ENCODE data around the gene YAP1.
A peak's percentile ranks its signal among the peaks of the same experiment; 100 is the strongest.

- no peak for TF ChIP-seq CTCF (IDR thresholded peaks at IDR 0.05; ENCODE audit: insufficient read depth, low read length)
- TF ChIP-seq REST (IDR thresholded peaks at IDR 0.05; ENCODE audit: insufficient replicate concordance, low read depth), result no peak
- TF ChIP-seq POLR2AphosphoS5 (IDR thresholded peaks at IDR 0.05; ENCODE audit: low read depth), result no peak
- TF ChIP-seq GABPA (IDR thresholded peaks at IDR 0.05; ENCODE audit: low read depth), result no peak
- TF ChIP-seq SPI1 (IDR thresholded peaks at IDR 0.05; ENCODE audit: borderline replicate concordance, low read depth), result peak; percentile 8; the same call in 1 of the 2 replicates
Observed at GRCh38 chr11:102177126-102177525, 66.9 kb downstream of the YAP1 start.

All from HL-60 (cell line).